ENCODE data around the gene PGBD2. TPM values are rescaled to one million over a fixed set of nuclear protein-coding genes. Genes with fewer than 3 reads are reported as not detected.

Gene PGBD2
- polyA plus RNA-seq, 2 of the 4 experiments (the other 2 are of a cell fraction) = 5.6 to 7.1 TPM

DNA sequence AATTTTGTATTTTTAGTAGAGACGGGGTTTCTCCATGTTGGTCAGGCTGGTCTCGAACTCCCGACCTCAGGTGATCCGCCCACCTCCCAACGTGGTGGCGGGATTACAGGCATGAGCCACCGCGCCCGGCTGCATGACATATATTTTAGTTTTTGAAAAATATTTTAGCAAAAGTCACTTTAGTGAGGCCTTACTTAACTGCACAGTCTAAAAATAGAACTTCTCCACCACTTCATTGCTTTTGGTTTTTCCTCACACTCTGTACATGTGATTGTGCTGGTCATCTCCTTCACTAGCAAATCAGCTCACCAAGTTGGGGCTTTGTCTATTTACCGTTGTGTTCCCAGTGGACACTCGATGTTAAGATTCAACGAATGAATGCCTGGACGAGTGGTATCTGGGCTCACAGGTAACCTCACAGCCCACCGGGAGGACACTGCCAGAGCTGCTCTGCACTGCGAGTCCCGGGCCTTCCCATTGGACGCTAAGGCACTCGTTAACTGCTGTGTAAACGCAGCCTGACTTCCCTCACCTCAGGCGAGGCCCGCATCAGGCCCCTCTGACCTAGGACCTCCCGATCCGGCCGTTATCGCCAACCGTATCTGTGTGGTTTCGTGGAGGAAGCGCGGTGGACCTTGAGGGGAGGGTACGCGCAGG lies 33.2 kb upstream of the PGBD2 start:
- Histone ChIP-seq H3K4me2 (peak overlapping the region; percentile 57), H3K9me3 (no peaks in the 10 kb centered on the region), H3K4me3 (peak overlapping the region; percentile 54), H3K4me1 (peaks cover 6% of the 10 kb centered on the region; the same call in 2 of the 3 replicates), H3K27ac (peak overlapping the region; percentile 80 to 85)
- POLR2A ChIA-PET = interaction anchor here (1.0 to 3.5 kb wide), 10 partner anchors 9 to 47 kb away, joined by 3 to 36 read pairs (median 14); partner anchors contain the start of genes PGBD2, SH3BP5L, ZNF672 and ZNF692
- DNase-seq (ENCODE audit: low read depth in 1 of 2, low spot score in 1 of 2) (peak; percentile 82 to 93), ATAC-seq (peak; percentile 87 to 90), FAIRE-seq (no peak)
- 2% methylated on average over 29 of the region's 31 CpGs for WGBS (ENCODE audit: missing lambda C conversion rate)
- CTCF ChIA-PET = interaction anchor here (0.6 to 3.9 kb wide), 10 partner anchors 8 to 61 kb away, joined by 3 to 27 read pairs (median 4); partner anchors contain the start of genes PGBD2, ZNF672 and ZNF692
- TF ChIP-seq RCOR1 (IDR thresholded peaks at IDR 0.05; ENCODE audit: low read depth, low read length) (no peak), FOSL2 (IDR thresholded peaks at IDR 0.05) (no peak), FOSL2 (CRISPR knock-in tag; IDR thresholded peaks at IDR 0.05) (no peak), POLR2AphosphoS2 (conservative IDR thresholded peaks at IDR 0.05; ENCODE audit: low read length) (no peak), EP300 (IDR thresholded peaks at IDR 0.05) (no peak), MYC (IDR thresholded peaks at IDR 0.05; ENCODE audit: borderline replicate concordance, low read length) (no peak), CEBPB (IDR thresholded peaks at IDR 0.05) (no peak), BHLHE40 (IDR thresholded peaks at IDR 0.05; ENCODE audit: low read depth, low read length) (no peak), HEYL (CRISPR knock-in tag; IDR thresholded peaks at IDR 0.05) (no peak), KDM1A (IDR thresholded peaks at IDR 0.05; ENCODE audit: low read depth) (no peak), FOXS1 (CRISPR knock-in tag; IDR thresholded peaks at IDR 0.05) (no peak), ZC3H11A (IDR thresholded peaks at IDR 0.05) (no peak), TP53 (CRISPR knock-in tag; IDR thresholded peaks at IDR 0.05) (no peak; the same call in 1 of the 2 replicates), HOXA7 (CRISPR knock-in tag; IDR thresholded peaks at IDR 0.05) (no peak), SMC3 (IDR thresholded peaks at IDR 0.05) (no peak), MAZ (IDR thresholded peaks at IDR 0.05; ENCODE audit: borderline replicate concordance, low read depth, low read length) (no peak), NR3C1 (IDR thresholded peaks at IDR 0.05) (no peak), TFCP2L1 (CRISPR knock-in tag; IDR thresholded peaks at IDR 0.05) (no peak), MAFK (IDR thresholded peaks at IDR 0.05; ENCODE audit: partially characterized antibody) (no peak), SREBF2 (IDR thresholded peaks at IDR 0.05) (no peak), REST (IDR thresholded peaks at IDR 0.05) (no peak), HOXB13 (CRISPR knock-in tag; IDR thresholded peaks at IDR 0.05; ENCODE audit: low read depth) (peak; percentile 68; the same call in 1 of the 2 replicates), PHF8 (IDR thresholded peaks at IDR 0.05; ENCODE audit: borderline replicate concordance, low read depth) (no peak; the same call in 1 of the 2 replicates), KDM5A (IDR thresholded peaks at IDR 0.05) (no peak), EHMT2 (IDR thresholded peaks at IDR 0.05; ENCODE audit: low read depth) (no peak), FOSB (CRISPR knock-in tag; IDR thresholded peaks at IDR 0.05) (no peak), CHD2 (IDR thresholded peaks at IDR 0.05; ENCODE audit: low read length, partially characterized antibody) (no peak), CHD4 (IDR thresholded peaks at IDR 0.05; ENCODE audit: borderline replicate concordance) (peak; percentile 97), NPAS2 (CRISPR knock-in tag; IDR thresholded peaks at IDR 0.05; ENCODE audit: borderline replicate concordance) (no peak), RNF2 (IDR thresholded peaks at IDR 0.05; ENCODE audit: borderline replicate concordance, low read depth) (no peak), HDAC2 (IDR thresholded peaks at IDR 0.05) (no peak), RARB (CRISPR knock-in tag; IDR thresholded peaks at IDR 0.05) (no peak), ZSCAN20 (CRISPR knock-in tag; IDR thresholded peaks at IDR 0.05) (no peak), ZFP36 (IDR thresholded peaks at IDR 0.05; ENCODE audit: borderline replicate concordance, partially characterized antibody) (no peak)
- TF ChIP-seq, protein P1, sequence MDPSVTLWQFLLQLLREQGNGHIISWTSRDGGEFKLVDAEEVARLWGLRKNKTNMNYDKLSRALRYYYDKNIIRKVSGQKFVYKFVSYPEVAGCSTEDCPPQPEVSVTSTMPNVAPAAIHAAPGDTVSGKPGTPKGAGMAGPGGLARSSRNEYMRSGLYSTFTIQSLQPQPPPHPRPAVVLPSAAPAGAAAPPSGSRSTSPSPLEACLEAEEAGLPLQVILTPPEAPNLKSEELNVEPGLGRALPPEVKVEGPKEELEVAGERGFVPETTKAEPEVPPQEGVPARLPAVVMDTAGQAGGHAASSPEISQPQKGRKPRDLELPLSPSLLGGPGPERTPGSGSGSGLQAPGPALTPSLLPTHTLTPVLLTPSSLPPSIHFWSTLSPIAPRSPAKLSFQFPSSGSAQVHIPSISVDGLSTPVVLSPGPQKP (IDR thresholded peaks at IDR 0.05; ENCODE audit: low read depth, low read length) = no peak
- TF ChIP-seq, protein P2, sequence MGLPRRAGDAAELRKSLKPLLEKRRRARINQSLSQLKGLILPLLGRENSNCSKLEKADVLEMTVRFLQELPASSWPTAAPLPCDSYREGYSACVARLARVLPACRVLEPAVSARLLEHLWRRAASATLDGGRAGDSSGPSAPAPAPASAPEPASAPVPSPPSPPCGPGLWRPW (IDR thresholded peaks at IDR 0.05) = no peak
- TF ChIP-seq, protein P3, sequence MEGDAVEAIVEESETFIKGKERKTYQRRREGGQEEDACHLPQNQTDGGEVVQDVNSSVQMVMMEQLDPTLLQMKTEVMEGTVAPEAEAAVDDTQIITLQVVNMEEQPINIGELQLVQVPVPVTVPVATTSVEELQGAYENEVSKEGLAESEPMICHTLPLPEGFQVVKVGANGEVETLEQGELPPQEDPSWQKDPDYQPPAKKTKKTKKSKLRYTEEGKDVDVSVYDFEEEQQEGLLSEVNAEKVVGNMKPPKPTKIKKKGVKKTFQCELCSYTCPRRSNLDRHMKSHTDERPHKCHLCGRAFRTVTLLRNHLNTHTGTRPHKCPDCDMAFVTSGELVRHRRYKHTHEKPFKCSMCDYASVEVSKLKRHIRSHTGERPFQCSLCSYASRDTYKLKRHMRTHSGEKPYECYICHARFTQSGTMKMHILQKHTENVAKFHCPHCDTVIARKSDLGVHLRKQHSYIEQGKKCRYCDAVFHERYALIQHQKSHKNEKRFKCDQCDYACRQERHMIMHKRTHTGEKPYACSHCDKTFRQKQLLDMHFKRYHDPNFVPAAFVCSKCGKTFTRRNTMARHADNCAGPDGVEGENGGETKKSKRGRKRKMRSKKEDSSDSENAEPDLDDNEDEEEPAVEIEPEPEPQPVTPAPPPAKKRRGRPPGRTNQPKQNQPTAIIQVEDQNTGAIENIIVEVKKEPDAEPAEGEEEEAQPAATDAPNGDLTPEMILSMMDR (IDR thresholded peaks at IDR 0.05) = no peak

All from A549 (cell line).